Ishikawa (cell line): Measurements from ENCODE around the gene AP3S2.

ENCODE experiments used
- EGR1 ChIP-seq: IDR thresholded peaks from 2 replicates; pipeline ENCODE4 v1.6.1; 2012
- EP300 ChIP-seq: IDR thresholded peaks from 2 replicates; pipeline ENCODE4 v1.6.1; 2012; ENCODE audit warnings: borderline replicate concordance
- FOXM1 ChIP-seq: IDR thresholded peaks from 2 replicates; pipeline ENCODE4 v1.6.1; 2012; ENCODE audit warnings: low read depth, borderline replicate concordance
- RAD21 ChIP-seq: IDR thresholded peaks from 2 replicates; pipeline ENCODE4 v1.6.1; 2012; ENCODE audit warnings: low read depth
- YY1 ChIP-seq: IDR thresholded peaks from 2 replicates; pipeline ENCODE4 v1.6.1; 2012; ENCODE audit warnings: low read depth
- ZBTB7A ChIP-seq: IDR thresholded peaks from 2 replicates; pipeline ENCODE4 v1.6.1; 2012; ENCODE audit warnings: low read depth
- TF ChIP-seq, protein P1 (sequence below): IDR thresholded peaks from 2 replicates; pipeline ENCODE4 v1.6.1; 2012; ENCODE audit warnings: low read depth, mild to moderate bottlenecking
- TF ChIP-seq, protein P2 (sequence below): IDR thresholded peaks from 2 replicates; pipeline ENCODE4 v1.6.1; 2012

DNA sequence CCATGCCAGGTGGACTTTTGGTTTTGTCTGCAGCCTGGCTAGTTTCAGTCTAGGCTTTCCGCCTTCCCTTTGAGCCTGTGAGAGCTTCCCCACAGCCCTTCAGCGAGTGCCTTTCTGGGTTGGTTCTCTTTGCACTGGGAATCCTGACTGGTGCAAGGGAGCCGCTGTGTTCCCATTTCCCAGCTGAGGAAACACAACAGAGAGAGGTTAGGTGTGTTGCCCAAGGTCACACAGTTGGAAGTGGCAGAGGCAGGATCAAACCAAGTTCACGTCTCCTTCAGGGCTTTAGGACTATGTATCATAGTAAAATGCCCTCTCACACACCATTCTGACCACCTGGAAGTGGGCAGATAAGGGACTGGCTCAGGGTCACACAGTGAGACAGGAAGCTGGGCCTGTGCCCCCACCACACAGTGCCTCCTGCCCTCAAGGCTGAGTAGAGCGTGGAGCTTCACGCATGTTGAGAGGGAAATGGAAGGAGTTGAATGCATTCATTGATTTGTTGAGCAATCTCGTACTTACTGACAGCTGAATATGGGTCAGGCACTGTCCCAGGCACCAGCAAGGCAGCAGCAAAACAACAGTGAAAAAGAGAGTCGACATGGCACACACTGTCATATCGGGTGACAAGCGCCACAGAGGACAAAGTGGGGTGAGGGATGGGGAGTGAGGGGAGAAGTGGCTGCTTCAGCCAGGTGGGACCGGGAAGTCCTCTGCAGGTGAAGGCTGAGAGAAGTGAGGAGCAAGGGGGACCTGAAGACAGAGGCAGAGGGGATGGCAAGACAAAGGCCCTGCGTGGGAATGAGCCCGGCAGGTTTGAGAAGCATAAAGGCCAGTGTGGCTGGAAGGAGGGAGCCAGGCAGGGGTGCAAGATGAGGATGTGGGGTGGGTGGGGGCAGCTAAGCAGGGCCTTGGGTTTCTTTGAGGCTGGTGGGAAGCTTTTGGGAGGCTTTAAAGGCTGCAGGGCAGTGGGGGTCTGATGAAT lies 66.8 kb downstream of the AP3S2 start:
- no peak for TF ChIP-seq YY1
- TF ChIP-seq, protein P1, sequence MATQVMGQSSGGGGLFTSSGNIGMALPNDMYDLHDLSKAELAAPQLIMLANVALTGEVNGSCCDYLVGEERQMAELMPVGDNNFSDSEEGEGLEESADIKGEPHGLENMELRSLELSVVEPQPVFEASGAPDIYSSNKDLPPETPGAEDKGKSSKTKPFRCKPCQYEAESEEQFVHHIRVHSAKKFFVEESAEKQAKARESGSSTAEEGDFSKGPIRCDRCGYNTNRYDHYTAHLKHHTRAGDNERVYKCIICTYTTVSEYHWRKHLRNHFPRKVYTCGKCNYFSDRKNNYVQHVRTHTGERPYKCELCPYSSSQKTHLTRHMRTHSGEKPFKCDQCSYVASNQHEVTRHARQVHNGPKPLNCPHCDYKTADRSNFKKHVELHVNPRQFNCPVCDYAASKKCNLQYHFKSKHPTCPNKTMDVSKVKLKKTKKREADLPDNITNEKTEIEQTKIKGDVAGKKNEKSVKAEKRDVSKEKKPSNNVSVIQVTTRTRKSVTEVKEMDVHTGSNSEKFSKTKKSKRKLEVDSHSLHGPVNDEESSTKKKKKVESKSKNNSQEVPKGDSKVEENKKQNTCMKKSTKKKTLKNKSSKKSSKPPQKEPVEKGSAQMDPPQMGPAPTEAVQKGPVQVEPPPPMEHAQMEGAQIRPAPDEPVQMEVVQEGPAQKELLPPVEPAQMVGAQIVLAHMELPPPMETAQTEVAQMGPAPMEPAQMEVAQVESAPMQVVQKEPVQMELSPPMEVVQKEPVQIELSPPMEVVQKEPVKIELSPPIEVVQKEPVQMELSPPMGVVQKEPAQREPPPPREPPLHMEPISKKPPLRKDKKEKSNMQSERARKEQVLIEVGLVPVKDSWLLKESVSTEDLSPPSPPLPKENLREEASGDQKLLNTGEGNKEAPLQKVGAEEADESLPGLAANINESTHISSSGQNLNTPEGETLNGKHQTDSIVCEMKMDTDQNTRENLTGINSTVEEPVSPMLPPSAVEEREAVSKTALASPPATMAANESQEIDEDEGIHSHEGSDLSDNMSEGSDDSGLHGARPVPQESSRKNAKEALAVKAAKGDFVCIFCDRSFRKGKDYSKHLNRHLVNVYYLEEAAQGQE: no peak
- no peak for TF ChIP-seq ZBTB7A
- no peak for TF ChIP-seq EGR1
- TF ChIP-seq EP300: no peak
- TF ChIP-seq, protein P2, sequence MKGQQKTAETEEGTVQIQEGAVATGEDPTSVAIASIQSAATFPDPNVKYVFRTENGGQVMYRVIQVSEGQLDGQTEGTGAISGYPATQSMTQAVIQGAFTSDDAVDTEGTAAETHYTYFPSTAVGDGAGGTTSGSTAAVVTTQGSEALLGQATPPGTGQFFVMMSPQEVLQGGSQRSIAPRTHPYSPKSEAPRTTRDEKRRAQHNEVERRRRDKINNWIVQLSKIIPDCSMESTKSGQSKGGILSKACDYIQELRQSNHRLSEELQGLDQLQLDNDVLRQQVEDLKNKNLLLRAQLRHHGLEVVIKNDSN: no peak
- no peak for TF ChIP-seq FOXM1
- TF ChIP-seq RAD21: no peak
